HL-60 (cell line): Measurements from ENCODE around the gene LBH.

Experiments
- CTCF ChIP-seq: IDR thresholded peaks from one replicate; pipeline ENCODE4 v1.5.1; 2011; ENCODE audit warnings: low read length, control low read depth, inconsistent platforms; ENCODE audit not compliant: insufficient read depth
- POLR2AphosphoS5 ChIP-seq: IDR thresholded peaks from 2 replicates; pipeline ENCODE4 v1.6.1; 2012; ENCODE audit warnings: low read depth

- TF ChIP-seq POLR2AphosphoS5 (no peak), CTCF (no peak)
Measured at GRCh38 chr2:30185178-30185577, 46.2 kb upstream of the LBH start.
